Upper lobe of left lung (tissue), 4 donors: ENCODE measurements around the gene WFDC5.

Experiments used
- CTCF ChIP-seq, 6 experiments: fragments of 450-650 bp in 4 of 6; fragments of 200-600 bp in 2 of 6; sonication (generic) in 2 of 6; IDR thresholded peaks; one replicate each; pipeline ENCODE4 v1.5.1; 2016 to 2019; ENCODE audit warnings: antibody characterized with exemption in 6 of 6
- EP300 ChIP-seq, 4 donors: sonication (generic); formaldehyde crosslinking; IDR thresholded peaks; one replicate each; pipeline ENCODE4 v1.5.1; 2017; ENCODE audit warnings: antibody characterized with exemption in 4 of 4, control low read depth in 2 of 4
- POLR2A ChIP-seq, 4 donors: fragments of 450-650 bp; IDR thresholded peaks; one replicate each; pipeline ENCODE4 v1.5.1; 2016 to 2017; ENCODE audit warnings: antibody characterized with exemption in 4 of 4, mild to moderate bottlenecking in 2 of 4
- POLR2AphosphoS5 ChIP-seq, 2 donors: sonication (generic); formaldehyde crosslinking; IDR thresholded peaks; one replicate each; pipeline ENCODE4 v1.5.1; 2017; ENCODE audit warnings: antibody characterized with exemption in 2 of 2

GRCh38 chr20:45082468-45082867 lies 32.5 kb downstream of the WFDC5 start:
- no peak for TF ChIP-seq POLR2A (IDR thresholded peaks at IDR 0.05)
- no peak for TF ChIP-seq CTCF (IDR thresholded peaks at IDR 0.05)
- no peak for TF ChIP-seq POLR2AphosphoS5 (IDR thresholded peaks at IDR 0.05)
- no peak for TF ChIP-seq EP300 (IDR thresholded peaks at IDR 0.05)
